Measurements from ENCODE around the gene MPO. TPM values are rescaled to one million over a fixed set of nuclear protein-coding genes. Genes with fewer than 3 reads are reported as not detected.

The MPO gene
- total and polyA plus RNA-seq, 2 of the 4 experiments (the other 2 are of a cell fraction): not detected

- H3K4me3 ChIP-seq (ENCODE audit: insufficient read depth, low read depth, low read length): no peak overlapping the region
- H4K20me1 ChIP-seq (ENCODE audit: insufficient read depth, low read length): no peaks in the 10 kb centered on the region
- H2AFZ ChIP-seq (replicated peaks; ENCODE audit: low read length, poor library complexity): no peak overlapping the region
- no peak overlapping the region for H2AK9ac ChIP-seq (replicated peaks; ENCODE audit: low read depth, low read length, poor library complexity)
- H2BK120ac ChIP-seq (ENCODE audit: low read depth, low read length): no peak overlapping the region
- no peak overlapping the region for H4K5ac ChIP-seq (ENCODE audit: low read depth, low read length)
- no peak overlapping the region for H3K18ac ChIP-seq (ENCODE audit: low read depth, low read length)
- no peaks in the 10 kb centered on the region for H3K9me1 ChIP-seq (ENCODE audit: insufficient read depth, low read length)
- no peak overlapping the region for H4K91ac ChIP-seq (ENCODE audit: insufficient read depth, low read depth, low read length)
- no CpG with 5 or more reads among the region's 9 CpGs for WGBS, 2 experiments (ENCODE audit: extremely low coverage in 2 of 2, insufficient read length in 1 of 2)
- intact Hi-C loops (cut with micrococcal nuclease) (no loop called here), dilution Hi-C loops (cut with HindIII; ENCODE audit: low sequenced_read_pairs, unreplicated experiment) (no loop called here), in situ Hi-C loops (cut with MboI; ENCODE audit: low sequenced_read_pairs) (no loop called here)
- H3K9ac ChIP-seq (ENCODE audit: low read depth, low read length): no peak overlapping the region
- H3K23ac ChIP-seq (ENCODE audit: low read depth, low read length): no peak overlapping the region
- peaks cover 3% of the 10 kb centered on the region for H3K27me3 ChIP-seq (ENCODE audit: control insufficient read depth, insufficient read depth, low read length)
- no peak for ATAC-seq (ENCODE audit: low read depth)
- no peaks in the 10 kb centered on the region for H3K79me1 ChIP-seq (ENCODE audit: low read depth in 1 of 2, low read length in 2 of 2)
- CTCF ChIA-PET: no interaction called here
- no peak for TF ChIP-seq CEBPB (IDR thresholded peaks at IDR 0.05; ENCODE audit: low read depth, low read length)
- no peak for TF ChIP-seq MAFK (IDR thresholded peaks at IDR 0.05; ENCODE audit: low read depth, low read length)
- TF ChIP-seq RCOR1 (IDR thresholded peaks at IDR 0.05; ENCODE audit: insufficient replicate concordance, low read length): no peak
- H2BK5ac ChIP-seq (ENCODE audit: low read depth, low read length, poor library complexity, severe bottlenecking): no peak overlapping the region
- H3K4me1 ChIP-seq (ENCODE audit: control insufficient read depth, insufficient read depth, low read length): no peaks in the 10 kb centered on the region
- no peak overlapping the region for H3K56ac ChIP-seq (ENCODE audit: extremely low read depth, insufficient read depth, low read length)
- H3K14ac ChIP-seq (replicated peaks; ENCODE audit: low read depth, low read length): no peak overlapping the region
- H3K4ac ChIP-seq (ENCODE audit: low read depth, low read length): no peak overlapping the region
- no peak overlapping the region for H3K27ac ChIP-seq (ENCODE audit: insufficient read depth, low read length)
- H3K36me3 ChIP-seq (ENCODE audit: control insufficient read depth, insufficient read depth, low read length): no peaks in the 10 kb centered on the region
- POLR2A ChIA-PET (ENCODE audit: unreplicated experiment): no interaction called here
- H2BK15ac ChIP-seq (ENCODE audit: low read depth, low read length): no peak overlapping the region
- H2BK20ac ChIP-seq (ENCODE audit: low read depth, low read length): no peak overlapping the region
- no peak overlapping the region for H3K4me2 ChIP-seq (ENCODE audit: low read depth, low read length)
- BruUV-seq (replicated peaks): no TSS peak
- H4K8ac ChIP-seq (ENCODE audit: low read depth in 2 of 2, low read length in 2 of 2): no peak overlapping the region
- H2AK5ac ChIP-seq (ENCODE audit: low read depth, low read length): no peak overlapping the region
- no peaks in the 10 kb centered on the region for H3K9me3 ChIP-seq (ENCODE audit: control insufficient read depth, insufficient read depth, low read length)
- no peak for DNase-seq
Measured at GRCh38 chr17:58269557-58270291, 11.0 kb downstream of the MPO start.
